GM19238 (cell line): ENCODE data around the gene IGF1R.

Source experiments
- DNase-seq: peaks from one replicate; pipeline ENCODE4 v3.0.0; 2011; ENCODE audit warnings: low spot score; ENCODE audit not compliant: insufficient read length

The IGF1R gene

DNA sequence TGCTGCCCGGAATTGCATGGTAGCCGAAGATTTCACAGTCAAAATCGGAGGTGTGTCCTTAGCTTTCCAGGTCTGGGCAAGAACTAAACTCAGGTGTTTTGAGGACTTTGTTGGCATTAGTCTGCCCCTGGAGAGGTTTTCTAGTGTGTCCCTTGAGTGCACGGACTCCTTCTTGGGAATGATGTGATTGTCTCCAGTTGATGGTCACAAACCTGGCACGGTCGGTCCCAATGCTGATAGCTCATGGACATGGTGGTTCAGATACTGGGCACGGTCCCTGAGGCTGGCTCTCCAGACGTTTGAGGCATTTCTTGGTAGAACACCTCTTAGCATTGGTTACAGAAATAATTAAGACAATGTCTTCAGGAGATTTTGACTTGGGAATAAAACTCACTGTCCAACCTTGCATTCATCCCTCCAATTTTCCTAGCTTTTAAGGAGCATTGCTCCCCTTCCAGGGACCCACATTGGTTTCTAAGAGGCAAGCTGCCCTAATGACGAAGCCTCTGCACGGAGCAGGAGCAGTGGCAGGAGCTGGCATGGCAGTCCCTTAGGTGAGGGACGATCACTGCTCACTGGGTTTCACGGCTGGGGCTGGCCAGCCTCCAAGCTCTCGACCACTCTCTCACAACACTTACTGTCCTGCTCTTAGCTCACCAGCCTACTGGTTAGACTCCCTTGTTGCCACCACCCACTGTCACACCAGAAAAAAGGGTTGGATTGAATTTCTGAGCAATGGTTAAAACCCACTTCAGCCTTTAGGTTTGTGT is 291.2 kb downstream of the IGF1R start:
- no peak for DNase-seq

DNA sequence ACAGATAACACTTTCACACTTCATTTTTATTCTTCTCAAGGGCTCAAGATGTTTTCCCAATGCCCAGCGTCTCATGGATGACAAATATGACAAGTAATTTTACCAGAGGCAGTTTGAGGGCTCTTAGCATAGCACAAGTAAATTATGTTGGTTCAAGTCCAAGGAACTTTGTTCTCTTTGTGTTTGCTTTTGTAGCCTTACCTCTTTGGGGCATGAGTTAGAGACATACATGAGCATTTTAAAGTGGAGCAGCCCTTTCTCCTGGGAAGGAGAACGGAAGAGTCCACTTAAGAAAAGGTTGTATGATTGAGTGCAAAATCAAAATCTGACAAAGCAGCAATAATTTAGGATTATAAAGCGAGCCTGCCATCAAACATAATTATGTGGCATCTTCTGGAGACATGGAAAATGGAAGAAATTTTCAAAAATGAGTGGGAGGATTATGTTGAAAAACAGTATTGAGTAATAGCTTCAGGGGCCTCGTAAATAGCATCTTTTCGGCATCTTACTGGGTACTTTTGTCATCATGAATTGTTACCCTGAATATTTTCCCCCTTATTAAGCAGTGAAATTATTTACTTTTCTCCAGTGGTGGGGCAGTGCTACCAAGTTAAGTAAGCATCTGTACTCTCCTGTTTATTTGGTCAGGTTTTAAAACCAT is 293.4 kb downstream of the IGF1R start:
- DNase-seq = no peak

GRCh38 chr15:98942431-98942830 is 294.1 kb downstream of the IGF1R start:
- no peak for DNase-seq

- no peak for DNase-seq
Observed at GRCh38 chr15:98943051-98943508, 294.7 kb downstream of the IGF1R start.

DNA sequence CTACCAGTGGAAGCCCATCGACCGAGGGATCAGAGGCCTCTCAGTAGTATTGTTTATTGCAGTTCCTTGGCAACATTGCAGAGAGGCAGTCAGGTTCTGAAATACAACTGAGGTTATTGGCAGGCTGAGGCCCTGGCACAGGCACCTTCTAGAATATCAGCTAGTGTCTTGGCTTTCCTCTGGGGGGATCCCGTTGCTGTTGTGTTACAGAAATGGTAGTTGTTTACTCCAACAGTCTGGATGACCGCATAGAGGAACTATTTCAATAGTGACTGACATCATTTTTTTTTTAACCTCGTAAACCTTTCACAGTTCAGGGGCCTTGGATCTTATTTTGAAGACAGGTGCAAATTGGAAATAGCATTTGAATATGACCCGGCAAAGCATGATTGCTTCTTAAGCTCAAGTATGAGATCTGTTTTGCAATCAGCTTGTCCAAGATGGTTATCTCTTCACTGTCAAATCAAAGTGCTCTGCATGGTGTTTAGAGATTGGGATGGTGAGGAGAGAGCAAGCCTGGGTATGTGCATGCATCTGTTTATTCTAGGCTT is 295.3 kb downstream of the IGF1R start:
- no peak for DNase-seq

DNA sequence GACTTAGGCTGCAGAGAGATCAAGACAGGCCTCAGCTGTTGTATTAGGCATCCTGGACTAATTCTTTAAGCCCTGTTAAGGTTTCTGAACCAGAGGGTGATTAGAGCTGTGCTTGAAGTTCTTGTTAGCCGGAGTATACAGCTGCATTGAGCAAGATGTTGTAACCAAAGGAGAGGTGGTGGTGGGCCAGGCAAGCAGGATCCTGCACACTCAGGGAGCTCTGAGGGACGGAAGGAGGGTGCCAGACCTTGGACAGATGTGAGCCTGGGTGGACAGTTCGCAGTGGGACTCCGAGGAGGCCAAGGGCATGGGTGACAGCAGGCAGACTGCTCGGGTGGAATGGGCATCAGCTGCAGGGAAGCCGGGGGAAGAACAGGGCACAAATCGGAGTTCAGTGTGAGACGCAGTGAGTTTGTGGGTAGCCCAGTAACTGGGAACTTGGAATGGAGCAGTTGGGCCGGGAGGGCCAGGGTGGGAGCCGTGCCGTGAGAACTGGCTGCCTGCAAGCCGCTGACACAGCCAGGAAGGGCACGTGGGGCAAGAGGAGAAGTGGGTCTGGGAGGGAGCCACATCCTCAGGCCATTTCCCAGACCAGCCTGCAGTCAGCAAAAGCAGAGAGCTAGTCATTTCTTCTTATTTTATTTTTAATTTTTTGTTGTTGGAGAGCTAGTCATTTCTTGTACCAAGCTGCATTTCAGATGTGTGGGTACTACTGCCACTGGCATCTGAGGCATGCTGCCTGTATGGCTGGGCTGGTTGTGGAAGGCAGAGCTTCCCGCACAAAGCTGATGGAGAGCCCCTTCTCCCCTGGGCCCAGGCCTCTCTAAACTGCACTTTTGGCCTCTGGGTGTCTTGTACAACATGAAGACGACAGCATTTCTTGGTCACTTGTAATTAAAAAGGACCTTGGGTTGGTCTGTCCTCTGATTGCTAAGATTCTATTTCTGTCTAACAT is 298.2 kb downstream of the IGF1R start:
- DNase-seq = no peak

GRCh38 chr15:98948456-98948855 is 300.1 kb downstream of the IGF1R start:
- no peak for DNase-seq

DNA sequence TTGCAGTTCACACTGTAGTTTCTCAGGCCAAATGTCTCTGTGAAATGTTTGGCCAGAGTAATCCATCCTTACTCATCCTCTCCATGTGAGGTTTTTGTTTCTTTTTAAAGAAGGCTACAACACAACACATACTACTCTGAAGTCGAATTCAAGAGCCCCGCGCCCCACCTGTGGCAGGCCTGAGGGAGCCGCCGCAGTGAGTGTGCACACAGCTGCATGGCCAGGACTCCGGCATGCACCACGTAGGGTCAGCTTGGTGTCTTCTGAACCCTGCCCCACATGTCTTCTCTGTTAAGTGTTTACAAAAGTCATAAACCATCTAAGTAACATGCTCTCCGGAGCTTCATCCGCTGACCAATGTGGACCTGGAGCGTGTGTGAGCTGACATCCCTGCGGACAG is 300.6 kb downstream of the IGF1R start:
- no peak for DNase-seq

GRCh38 chr15:98949624-98950023 is 301.3 kb downstream of the IGF1R start:
- no peak for DNase-seq

DNA sequence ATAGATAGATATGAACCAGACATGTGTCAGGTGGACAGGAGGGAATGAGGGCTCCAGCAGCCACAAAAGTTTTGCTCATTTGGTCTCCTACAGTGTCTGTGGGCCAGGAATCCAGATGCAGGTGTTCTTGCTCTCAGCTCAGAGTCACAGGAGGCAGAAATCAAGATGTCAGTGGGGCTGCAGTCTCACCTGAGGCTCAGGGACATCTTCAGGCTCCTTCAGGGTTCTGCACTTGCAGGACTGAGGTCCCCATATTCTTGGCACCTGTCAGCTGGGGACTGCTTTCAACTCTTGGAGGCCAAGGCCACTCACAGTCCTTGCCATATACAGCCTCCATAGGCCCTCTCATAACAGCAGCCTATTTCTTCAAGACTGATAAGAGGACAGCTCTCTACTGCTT is 301.9 kb downstream of the IGF1R start:
- DNase-seq = no peak

DNA sequence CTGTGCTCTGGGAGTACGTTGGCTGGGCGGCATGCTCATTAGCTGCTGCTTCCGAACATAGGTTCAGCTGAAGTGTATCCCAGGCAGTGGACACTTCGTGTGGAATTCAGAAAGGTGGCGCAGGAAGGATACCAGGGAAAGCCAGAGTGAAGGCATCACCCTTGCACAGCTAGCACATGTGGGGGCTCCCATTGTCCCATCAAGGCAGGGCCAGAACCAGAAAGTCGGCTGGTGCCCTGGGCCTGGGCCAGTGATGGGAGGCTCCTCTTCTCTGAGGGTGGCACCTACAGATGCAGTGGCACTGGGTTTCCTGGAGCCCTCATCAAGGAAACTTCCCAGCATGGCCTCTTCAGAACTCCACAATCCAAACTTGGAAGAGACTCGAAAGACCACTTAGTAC is 302.7 kb downstream of the IGF1R start:
- no peak for DNase-seq

DNA sequence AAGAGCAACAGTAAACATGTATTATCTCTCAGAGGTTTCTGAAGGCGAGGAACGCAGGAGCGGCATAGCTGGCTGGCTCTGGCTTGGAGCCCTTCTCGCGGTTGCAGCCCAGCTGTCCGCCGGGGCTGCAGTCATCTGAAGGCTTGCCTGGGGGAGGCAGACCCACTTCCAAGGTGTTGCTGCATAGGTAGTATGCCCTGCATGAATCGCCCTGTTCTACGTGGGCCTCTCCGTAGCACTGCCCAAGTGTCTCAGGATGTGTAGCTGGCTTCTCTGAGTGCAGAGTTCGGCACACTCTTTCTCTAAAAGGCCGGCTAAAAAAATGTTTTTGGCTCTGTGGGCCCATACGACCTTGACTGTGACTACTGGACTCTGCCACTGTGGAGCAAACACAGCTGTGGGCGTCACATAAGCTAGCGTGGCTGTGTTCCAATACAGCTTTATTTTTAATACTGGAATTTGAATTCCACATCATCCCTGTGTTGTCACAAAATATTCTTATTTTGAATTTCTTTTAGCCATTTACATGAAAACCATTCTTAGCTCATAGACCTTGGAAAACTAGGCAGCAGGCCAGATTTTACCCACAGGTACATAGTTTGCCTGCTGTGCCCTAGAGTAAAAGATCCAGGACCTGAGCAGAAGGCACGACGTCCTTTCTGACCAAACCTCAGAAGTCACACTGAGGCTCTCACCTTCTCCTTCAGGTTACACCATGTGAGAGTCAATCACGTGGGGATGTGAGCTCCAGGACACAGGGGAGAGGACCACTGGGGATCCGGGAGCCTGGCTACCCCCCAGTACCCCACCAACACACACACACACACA is 303.4 kb downstream of the IGF1R start:
- no peak for DNase-seq

GRCh38 chr15:98952381-98952803 is 304.1 kb downstream of the IGF1R start:
- peak; percentile 36 for DNase-seq

DNA sequence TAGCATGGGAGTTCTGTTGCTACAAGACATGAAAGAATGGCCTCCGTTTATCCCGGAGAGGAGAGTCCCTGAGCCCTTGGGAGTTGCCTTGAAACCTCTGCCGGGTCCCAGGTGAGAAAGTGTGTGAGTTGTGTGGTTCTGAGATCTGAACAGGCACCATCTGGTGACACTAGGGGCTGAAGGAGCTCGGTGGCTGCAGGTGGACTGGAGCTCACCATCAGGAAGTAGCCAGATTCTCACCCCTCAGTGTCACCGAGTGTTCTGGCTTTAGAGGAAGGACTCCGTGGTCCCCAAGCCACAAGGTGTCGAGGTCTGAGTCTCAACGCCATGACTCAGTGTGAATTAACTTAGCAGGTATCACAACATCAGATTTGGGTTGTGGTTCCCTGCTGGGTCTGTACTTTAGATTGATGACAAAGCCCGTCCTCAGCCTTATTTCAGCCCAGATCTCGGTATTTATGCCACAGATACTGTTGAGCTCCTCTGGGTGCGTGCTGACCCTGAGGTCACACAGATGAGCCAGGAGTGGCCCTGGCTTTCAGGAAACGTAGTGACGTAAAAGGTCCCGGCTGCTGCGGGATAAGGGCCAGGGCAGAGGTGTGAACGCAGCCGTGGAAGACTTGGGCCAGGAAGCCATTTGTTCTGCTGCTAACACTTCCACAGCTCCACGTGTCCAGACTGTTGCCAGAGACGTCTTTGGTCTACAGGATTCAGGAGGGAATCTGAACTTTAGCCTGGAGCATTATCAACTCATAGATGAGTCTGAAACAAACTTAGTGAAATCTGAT is 304.9 kb downstream of the IGF1R start:
- DNase-seq = peak; percentile 23

- DNase-seq = no peak
Observed at GRCh38 chr15:98953968-98954367, 305.6 kb downstream of the IGF1R start.

GRCh38 chr15:98954411-98954810 is 306.1 kb downstream of the IGF1R start:
- no peak for DNase-seq

GRCh38 chr15:98955331-98955730 is 307.0 kb downstream of the IGF1R start:
- DNase-seq = no peak

DNA sequence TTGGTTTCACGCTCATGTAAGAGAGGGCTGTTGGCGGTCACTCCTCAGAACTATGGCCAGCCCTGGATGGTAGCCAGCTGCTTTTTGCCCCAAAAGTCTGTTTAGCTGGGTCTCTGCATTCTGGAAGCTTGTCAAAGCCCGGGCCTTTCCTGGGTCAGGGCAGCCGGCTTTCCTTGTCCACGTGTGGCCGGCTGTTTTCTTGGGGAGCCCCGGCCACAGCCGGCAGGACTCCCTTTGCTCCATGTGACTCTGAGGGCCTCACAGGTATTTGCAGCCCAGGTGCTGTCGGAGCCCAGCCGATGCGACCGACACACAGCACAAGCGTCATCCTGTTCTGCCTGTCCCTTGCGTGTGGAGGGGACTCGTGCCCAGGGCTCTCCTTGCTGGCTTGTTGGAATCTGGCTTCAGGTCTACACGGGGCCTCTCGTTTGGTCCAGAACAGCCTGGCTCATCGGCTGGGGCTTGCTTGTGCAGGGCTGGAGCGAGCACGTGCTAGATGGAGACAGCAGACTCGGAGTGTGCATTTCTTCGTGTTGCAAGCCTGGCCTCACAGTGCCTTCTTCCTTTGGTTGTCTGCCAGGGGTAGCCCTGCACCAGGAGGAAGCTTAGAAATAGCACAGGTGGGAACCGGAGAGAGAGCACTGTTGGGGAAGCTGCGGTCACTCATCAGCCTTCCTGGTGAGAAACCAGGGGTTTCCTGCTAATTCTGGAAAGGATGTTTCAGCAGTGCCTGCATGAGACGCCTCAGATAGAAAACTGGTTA is 307.8 kb downstream of the IGF1R start:
- DNase-seq = no peak
